Endothelial cell of umbilical vein (primary cell): ENCODE measurements around the gene BLTP3A. TPM values are rescaled to one million over a fixed set of nuclear protein-coding genes. Genes with fewer than 3 reads are reported as not detected.

Source experiments
- BruUV-seq: library from RNA; stranded (reverse); fragments of 400-500 nt; replicated peaks from 2 replicates; lab custom pipeline; 2021; lab: Mats Ljungman, UMichigan
- CTCF ChIA-PET: fragments of 300-600, 350-600 bp; sonication (Branson Sonifier 250); formaldehyde crosslinking; loops from one replicate; lab custom pipeline; 2021; ENCODE audit warnings: antibody characterized with exemption, inconsistent platforms; lab: Charles Lee
- POLR2A ChIA-PET: fragments of 300-600, 350-600 bp; sonication (Branson Sonifier 250); formaldehyde crosslinking; loops from one replicate; lab custom pipeline; 2021; ENCODE audit warnings: antibody characterized with exemption, inconsistent platforms; lab: Charles Lee
- DNase-seq: peaks from one replicate; pipeline ENCODE4 v3.0.0-alpha.2; 2011; ENCODE audit warnings: low read depth, low spot score
- FAIRE-seq: peaks from 2 replicates; lab custom pipeline; 2011; peaks lifted over from hg19 to GRCh38; lab: Jason Lieb, UNC
- H2AFZ ChIP-seq: 2 replicates; pipeline ENCODE4 v1.6.0; 2012; ENCODE audit warnings: low read depth, low read length, control low read depth, inconsistent platforms
- H3K27ac ChIP-seq: 2 replicates; pipeline ENCODE4 v1.5.1; 2011; ENCODE audit warnings: low read depth, mild to moderate bottlenecking, control low read depth, low read length, moderate library complexity; ENCODE audit not compliant: insufficient read depth
- H3K27me3 ChIP-seq, 2 experiments: 2 replicates each; pipeline versions ENCODE4 v1.6.0 to v1.6.1; 2011; ENCODE audit warnings: low read length in 2 of 2, mixed read lengths in 1 of 2; ENCODE audit not compliant: control insufficient read depth in 2 of 2, insufficient read depth in 2 of 2
- H3K36me3 ChIP-seq, 2 experiments: 2 replicates in 1 of 2; 3 replicates in 1 of 2; pipeline ENCODE4 v1.5.1; 2011; ENCODE audit warnings: low read length in 2 of 2, mild to moderate bottlenecking in 1 of 2, moderate library complexity in 1 of 2; ENCODE audit not compliant: control insufficient read depth in 2 of 2, insufficient read depth in 2 of 2; ENCODE audit errors: extremely low read depth in 1 of 2
- H3K4me1 ChIP-seq: 3 replicates; pipeline ENCODE4 v1.5.1; 2011; ENCODE audit warnings: mild to moderate bottlenecking, low read length; ENCODE audit not compliant: control insufficient read depth, insufficient read depth; ENCODE audit errors: extremely low read depth
- H3K4me2 ChIP-seq: 2 replicates; pipeline ENCODE4 v1.6.1; 2011; ENCODE audit warnings: low read length, control low read depth, mixed read lengths; ENCODE audit not compliant: insufficient read depth
- H3K4me3 ChIP-seq, 3 experiments: fragments of 200-600 bp in 1 of 3; sonication (generic), shearing (Covaris generic) in 1 of 3; replicated peaks in 1 of 3; 2 replicates each; pipeline ENCODE4 v1.5.1; 2011 to 2016; ENCODE audit warnings: control low read depth in 3 of 3, low read length in 3 of 3, mild to moderate bottlenecking in 2 of 3, inconsistent platforms in 1 of 3, low read depth in 1 of 3, moderate library complexity in 1 of 3; ENCODE audit not compliant: insufficient read depth in 1 of 3
- H3K79me2 ChIP-seq: 2 replicates; pipeline ENCODE4 v1.6.0; 2012; ENCODE audit warnings: low read length, inconsistent platforms; ENCODE audit not compliant: control insufficient read depth, insufficient read depth
- H3K9ac ChIP-seq: replicated peaks from 2 replicates; pipeline ENCODE3; 2011; ENCODE audit warnings: low read length, control low read depth; ENCODE audit not compliant: insufficient read depth; ENCODE audit errors: extremely low read depth
- H3K9me1 ChIP-seq: replicated peaks from 3 replicates; pipeline ENCODE4 v1.6.0; 2011; ENCODE audit warnings: mild to moderate bottlenecking, low read length; ENCODE audit not compliant: control insufficient read depth, insufficient read depth; ENCODE audit errors: extremely low read depth
- H3K9me3 ChIP-seq: replicated peaks from 2 replicates; pipeline ENCODE4 v1.5.1; 2012; ENCODE audit warnings: low read length, inconsistent platforms; ENCODE audit not compliant: control insufficient read depth, insufficient read depth
- H4K20me1 ChIP-seq: replicated peaks from 2 replicates; pipeline ENCODE3; 2011; ENCODE audit warnings: mild to moderate bottlenecking, low read length; ENCODE audit not compliant: control insufficient read depth, insufficient read depth; ENCODE audit errors: extremely low read depth
- EZH2 ChIP-seq: IDR thresholded peaks from 2 replicates; pipeline ENCODE4 v1.6.1; 2012; ENCODE audit warnings: borderline replicate concordance, low read depth, mild to moderate bottlenecking, moderate library complexity, low read length, inconsistent platforms; ENCODE audit not compliant: severe bottlenecking
- FOS ChIP-seq: IDR thresholded peaks from 2 replicates; pipeline ENCODE4 v1.6.1; 2011; ENCODE audit warnings: mild to moderate bottlenecking, low read length, moderate library complexity, borderline replicate concordance; ENCODE audit not compliant: insufficient read depth
- GATA2 ChIP-seq: IDR thresholded peaks from 2 replicates; pipeline ENCODE4 v1.7.0; 2011; ENCODE audit warnings: low read depth, mild to moderate bottlenecking, moderate library complexity, mixed read lengths, low read length; ENCODE audit not compliant: insufficient read length, insufficient read depth
- JUN ChIP-seq: IDR thresholded peaks from 2 replicates; pipeline ENCODE4 v1.6.1; 2011; ENCODE audit warnings: borderline replicate concordance, low read depth; ENCODE audit not compliant: insufficient read length, insufficient read depth
- MAX ChIP-seq: IDR thresholded peaks from 2 replicates; pipeline ENCODE4 v1.6.1; 2011; ENCODE audit not compliant: insufficient read depth, insufficient read length
- MYC ChIP-seq: IDR thresholded peaks from one replicate; pipeline ENCODE4 v1.6.1; 2011; ENCODE audit warnings: mild to moderate bottlenecking, low read depth, low read length
- POLR2A ChIP-seq: IDR thresholded peaks from 2 replicates; pipeline ENCODE4 v1.6.1; 2012; ENCODE audit warnings: low read depth, mild to moderate bottlenecking, control low read depth, low read length
- POLR2AphosphoS5 ChIP-seq: IDR thresholded peaks from 2 replicates; pipeline ENCODE4 v1.6.1; 2012; ENCODE audit warnings: low read depth, mild to moderate bottlenecking, control low read depth, low read length, moderate library complexity; ENCODE audit not compliant: insufficient read depth
- dilution Hi-C: fragments of 300-500 bp; cut with MboI; formaldehyde crosslinking; loops from one replicate; pipeline ENCODE4 v1.15.0; 2019; ENCODE audit warnings: low sequenced_read_pairs; ENCODE audit not compliant: extremely low pct_ligation_motif_present
- intact Hi-C: fragments of 100-400 bp; cut with micrococcal nuclease; formaldehyde crosslinking; loops from one replicate; pipeline ENCODE4 v1.10.0; 2022
- polyA plus RNA-seq, 4 experiments: library from polyadenylated mRNA; depleted of rRNA in 3 of 4; stranded (reverse) in 3 of 4; unstranded in 1 of 4; fragments of >200 nt; gene quantifications; 2 replicates each; pipeline versions ENCODE4 v1.2.1 to v1.2.3, GENCODE V29; 2011 to 2012; ENCODE audit warnings: missing spikeins in 1 of 4
- total RNA-seq: library from RNA; stranded (reverse); gene quantifications from 2 replicates; pipeline ENCODE4 v1.2.3, GENCODE V29; 2021

The BLTP3A gene
- total and polyA plus RNA-seq, 2 donors (not counting 3 experiments of a cell fraction or from before 2014, with no cell fraction given) = 4.6 to 9.3 TPM

- no peaks in the 10 kb centered on the region for H3K36me3 ChIP-seq
- H3K27ac ChIP-seq = no peak overlapping the region
- H3K27me3 ChIP-seq = peaks cover 0 to 5% of the 10 kb centered on the region in 2 experiments
- no peaks in the 10 kb centered on the region for H3K9me1 ChIP-seq
- H3K9me3 ChIP-seq = no peaks in the 10 kb centered on the region
- DNase-seq (no peak), FAIRE-seq (no peak)
- intact Hi-C loops = no loop called here
- no peak overlapping the region for H3K4me3 ChIP-seq
- no TSS peak for BruUV-seq
- ChIA-PET CTCF (interaction anchor here (0.6 to 1.5 kb wide), 3 partner anchors 8 to 394 kb away, joined by 3 to 4 read pairs (median 3); no protein-coding TSS in a partner anchor), POLR2A (no interaction called here)
- no peaks in the 10 kb centered on the region for H4K20me1 ChIP-seq
- no peak for TF ChIP-seq POLR2AphosphoS5
- TF ChIP-seq GATA2 = no peak
- TF ChIP-seq MAX = no peak
- TF ChIP-seq POLR2A = no peak
- TF ChIP-seq EZH2 = no peak
- no peak for TF ChIP-seq FOS
- TF ChIP-seq JUN = no peak
- TF ChIP-seq MYC = no peak
- H3K4me1 ChIP-seq = no peaks in the 10 kb centered on the region
- H3K4me2 ChIP-seq = no peak overlapping the region
- no peaks in the 10 kb centered on the region for H3K79me2 ChIP-seq
- dilution Hi-C loops = no loop called here
- no peak overlapping the region for H2AFZ ChIP-seq
- no peak overlapping the region for H3K9ac ChIP-seq
These were observed 45.6 kb upstream of the BLTP3A start for GRCh38 chr6:34746104-34746846.
